ENCODE results near the gene SURF1.

SURF1 gene

GRCh38 chr9:133347985-133348717, 8.1 kb downstream of the SURF1 start, which contains the start of the genes MED22 and RPL7A:
TSS of gene MED22 (minus strand) at chr9:133348131. CDS start at chr9:133346662, 1,469 bp downstream.
TSS of gene RPL7A (plus strand) at chr9:133348218. CDS start at chr9:133348244, 26 bp downstream.
- TF ChIP-seq TAF1 (IDR thresholded peaks at IDR 0.05; ENCODE audit: borderline replicate concordance, low read depth, low read length): peak; percentile 100
- TF ChIP-seq POLR2AphosphoS5 (IDR thresholded peaks at IDR 0.05; ENCODE audit: low read depth, low read length): peak; percentile 100
- TF ChIP-seq POLR2A (IDR thresholded peaks at IDR 0.05; ENCODE audit: low read depth, low read length): peak; percentile 99
- peak; percentile 84 for DNase-seq (ENCODE audit: insufficient read length)
- peak; percentile 86 for FAIRE-seq

GRCh38 chr9:133347515-133347984, 8.7 kb downstream of the SURF1 start:
- no peak for FAIRE-seq
- no peak for TF ChIP-seq TAF1 (IDR thresholded peaks at IDR 0.05; ENCODE audit: borderline replicate concordance, low read depth, low read length)
- TF ChIP-seq POLR2AphosphoS5 (IDR thresholded peaks at IDR 0.05; ENCODE audit: low read depth, low read length): no peak; the same call in 1 of the 2 replicates
- no peak for TF ChIP-seq POLR2A (IDR thresholded peaks at IDR 0.05; ENCODE audit: low read depth, low read length)
- peak; percentile 78 for DNase-seq (ENCODE audit: insufficient read length)

GRCh38 chr9:133346021-133346785, 10.1 kb downstream of the SURF1 start:
- FAIRE-seq (peak; percentile 17), DNase-seq (ENCODE audit: insufficient read length) (no peak)
- no peak for TF ChIP-seq POLR2AphosphoS5 (IDR thresholded peaks at IDR 0.05; ENCODE audit: low read depth, low read length)
- TF ChIP-seq TAF1 (IDR thresholded peaks at IDR 0.05; ENCODE audit: borderline replicate concordance, low read depth, low read length): no peak
- no peak; the same call in 1 of the 2 replicates for TF ChIP-seq POLR2A (IDR thresholded peaks at IDR 0.05; ENCODE audit: low read depth, low read length)

- FAIRE-seq: no peak
- no peak for DNase-seq (ENCODE audit: insufficient read length)
- TF ChIP-seq TAF1 (IDR thresholded peaks at IDR 0.05; ENCODE audit: borderline replicate concordance, low read depth, low read length): no peak
- no peak for TF ChIP-seq POLR2A (IDR thresholded peaks at IDR 0.05; ENCODE audit: low read depth, low read length)
These were observed 10.7 kb downstream of the SURF1 start for GRCh38 chr9:133345596-133345995.

GRCh38 chr9:133344979-133345378, 11.3 kb downstream of the SURF1 start:
- TF ChIP-seq TAF1 (IDR thresholded peaks at IDR 0.05; ENCODE audit: borderline replicate concordance, low read depth, low read length) (no peak), POLR2AphosphoS5 (IDR thresholded peaks at IDR 0.05; ENCODE audit: low read depth, low read length) (no peak), POLR2A (IDR thresholded peaks at IDR 0.05; ENCODE audit: low read depth, low read length) (no peak)
- FAIRE-seq (no peak), DNase-seq (ENCODE audit: insufficient read length) (no peak)

- no peak for FAIRE-seq
- TF ChIP-seq TAF1 (IDR thresholded peaks at IDR 0.05; ENCODE audit: borderline replicate concordance, low read depth, low read length) (no peak), POLR2A (IDR thresholded peaks at IDR 0.05; ENCODE audit: low read depth, low read length) (no peak), POLR2AphosphoS5 (IDR thresholded peaks at IDR 0.05; ENCODE audit: low read depth, low read length) (no peak)
These were observed 12.2 kb downstream of the SURF1 start for GRCh38 chr9:133344071-133344470.

GRCh38 chr9:133342570-133342969, 13.7 kb downstream of the SURF1 start:
- FAIRE-seq (no peak), DNase-seq (ENCODE audit: insufficient read length) (no peak)

More at GRCh38 chr9:133344071-133344470, 12.2 kb downstream of the SURF1 start:
- no peak for DNase-seq (ENCODE audit: insufficient read length)

GRCh38 chr9:133342069-133342406, 14.2 kb downstream of the SURF1 start:
- no peak for DNase-seq (ENCODE audit: insufficient read length)
- FAIRE-seq: no peak
- TF ChIP-seq POLR2AphosphoS5 (IDR thresholded peaks at IDR 0.05; ENCODE audit: low read depth, low read length) (no peak), TAF1 (IDR thresholded peaks at IDR 0.05; ENCODE audit: borderline replicate concordance, low read depth, low read length) (no peak), POLR2A (IDR thresholded peaks at IDR 0.05; ENCODE audit: low read depth, low read length) (no peak)

More at GRCh38 chr9:133342570-133342969, 13.7 kb downstream of the SURF1 start:
- TF ChIP-seq POLR2AphosphoS5 (IDR thresholded peaks at IDR 0.05; ENCODE audit: low read depth, low read length) (no peak), POLR2A (IDR thresholded peaks at IDR 0.05; ENCODE audit: low read depth, low read length) (no peak), TAF1 (IDR thresholded peaks at IDR 0.05; ENCODE audit: borderline replicate concordance, low read depth, low read length) (no peak)

- no peak for DNase-seq (ENCODE audit: insufficient read length)
- TF ChIP-seq POLR2A (IDR thresholded peaks at IDR 0.05; ENCODE audit: low read depth, low read length) (no peak), POLR2AphosphoS5 (IDR thresholded peaks at IDR 0.05; ENCODE audit: low read depth, low read length) (no peak), TAF1 (IDR thresholded peaks at IDR 0.05; ENCODE audit: borderline replicate concordance, low read depth, low read length) (no peak)
- no peak for FAIRE-seq
These were observed 14.8 kb downstream of the SURF1 start for GRCh38 chr9:133341369-133342068.

- TF ChIP-seq POLR2AphosphoS5 (IDR thresholded peaks at IDR 0.05; ENCODE audit: low read depth, low read length) (no peak), TAF1 (IDR thresholded peaks at IDR 0.05; ENCODE audit: borderline replicate concordance, low read depth, low read length) (no peak), POLR2A (IDR thresholded peaks at IDR 0.05; ENCODE audit: low read depth, low read length) (no peak)
- DNase-seq (ENCODE audit: insufficient read length) (no peak), FAIRE-seq (no peak)
These were observed 15.4 kb downstream of the SURF1 start for GRCh38 chr9:133340916-133341315.

- TF ChIP-seq POLR2AphosphoS5 (IDR thresholded peaks at IDR 0.05; ENCODE audit: low read depth, low read length): no peak
- no peak for TF ChIP-seq POLR2A (IDR thresholded peaks at IDR 0.05; ENCODE audit: low read depth, low read length)
- TF ChIP-seq TAF1 (IDR thresholded peaks at IDR 0.05; ENCODE audit: borderline replicate concordance, low read depth, low read length): no peak
- FAIRE-seq (no peak), DNase-seq (ENCODE audit: insufficient read length) (no peak)
These were observed 16.0 kb downstream of the SURF1 start for GRCh38 chr9:133340256-133340655.
